HepG2 (cell line): ENCODE results near the gene YWHAH. TPM values are rescaled to one million over a fixed set of nuclear protein-coding genes. Genes with fewer than 3 reads are reported as not detected.

Experiments
- DPF2 ChIP-seq: sonication (generic); formaldehyde crosslinking; IDR thresholded peaks from 2 replicates; pipeline ENCODE4 v1.4.0; 2020; ENCODE audit warnings: mild to moderate bottlenecking, low read depth, missing genetic modification reagents, borderline replicate concordance
- LCORL ChIP-seq, 2 experiments: fragments of 450-650 bp in 1 of 2; sonication (generic) in 1 of 2; formaldehyde crosslinking in 1 of 2; IDR thresholded peaks; 2 replicates each; pipeline versions ENCODE4 v1.5.0 to v1.6.1; 2017 to 2020; ENCODE audit warnings: antibody characterized with exemption in 1 of 2, missing genetic modification reagents in 1 of 2
- SAP130 ChIP-seq: IDR thresholded peaks from 2 replicates; pipeline ENCODE4 v1.6.1; 2016; ENCODE audit warnings: low read depth
- SOX13 ChIP-seq, 3 experiments: fragments of 450-650 bp in 1 of 3; sonication (generic) in 1 of 3; formaldehyde crosslinking in 1 of 3; IDR thresholded peaks in 2 of 3; conservative IDR thresholded peaks in 1 of 3; 2 replicates each; pipeline versions ENCODE4 v1.5.0 to v1.6.1; 2016 to 2020; ENCODE audit warnings: antibody characterized with exemption in 1 of 3, mild to moderate bottlenecking in 1 of 3, missing compliant biosample characterization in 1 of 3, missing genetic modification reagents in 1 of 3, moderate library complexity in 1 of 3
- SOX6 ChIP-seq, 2 experiments: fragments of 450-650 bp in 1 of 2; sonication (generic) in 1 of 2; formaldehyde crosslinking in 1 of 2; IDR thresholded peaks; 2 replicates each; pipeline versions ENCODE4 v1.4.0 to v1.6.1; 2017 to 2020; ENCODE audit warnings: antibody characterized with exemption in 1 of 2, mild to moderate bottlenecking in 1 of 2, missing genetic modification reagents in 1 of 2
- ZNF260 ChIP-seq: sonication (generic); formaldehyde crosslinking; IDR thresholded peaks from 2 replicates; pipeline ENCODE4 v1.4.0; 2020; ENCODE audit warnings: missing genetic modification reagents, low read depth, mild to moderate bottlenecking, borderline replicate concordance
- polyA plus RNA-seq, 8 experiments: library from polyadenylated mRNA; depleted of rRNA in 3 of 8; stranded (reverse) in 7 of 8; unstranded in 1 of 8; fragments of >200 nt; fragmentation: Illumina TruSeq in 4 of 8; extraction: Trizol in 4 of 8; gene quantifications; 2 replicates each; pipeline versions ENCODE4 v1.2.1 to v1.2.3, GENCODE V29; 2011 to 2016; ENCODE audit warnings: low read depth in 4 of 8, missing spikeins in 1 of 8, mixed read lengths in 1 of 8; ENCODE audit not compliant: insufficient read depth in 1 of 8
- total RNA-seq, 5 experiments: library from RNA; depleted of rRNA; stranded (reverse); fragments of >200 nt; fragmentation: Illumina TruSeq; extraction: Trizol; gene quantifications; 2 replicates each; pipeline ENCODE4 v1.2.3, GENCODE V29; 2016; ENCODE audit warnings: low read depth in 1 of 5
- TF ChIP-seq, protein P1 (sequence below): IDR thresholded peaks from 2 replicates; pipeline ENCODE4 v1.4.0; 2020; ENCODE audit warnings: mild to moderate bottlenecking, missing genetic modification reagents
- TF ChIP-seq, protein P2 (sequence below): sonication (generic); IDR thresholded peaks from 2 replicates; pipeline ENCODE4 v1.6.1; 2016; ENCODE audit warnings: low read depth, borderline replicate concordance
- TF ChIP-seq, protein P3 (sequence below): IDR thresholded peaks from 2 replicates; pipeline ENCODE4 v1.6.1; 2016; ENCODE audit warnings: control low read depth
- TF ChIP-seq, protein P4 (sequence below), 2 experiments: IDR thresholded peaks; 2 replicates each; pipeline ENCODE4 v1.6.1; 2011 to 2012; ENCODE audit warnings: low read length in 2 of 2, borderline replicate concordance in 1 of 2, low read depth in 1 of 2, mild to moderate bottlenecking in 1 of 2, moderate library complexity in 1 of 2
- TF ChIP-seq, protein P5 (sequence below): sonication (generic); formaldehyde crosslinking; IDR thresholded peaks from 2 replicates; pipeline ENCODE4 v1.8.0; 2022; ENCODE audit warnings: low read depth, missing genetic modification reagents

Gene YWHAH
- total and polyA plus RNA-seq, 2 of the 13 experiments (the other 11 are each of a cell fraction or from before 2014, with no cell fraction given), result 35.6 to 92.7 TPM

DNA sequence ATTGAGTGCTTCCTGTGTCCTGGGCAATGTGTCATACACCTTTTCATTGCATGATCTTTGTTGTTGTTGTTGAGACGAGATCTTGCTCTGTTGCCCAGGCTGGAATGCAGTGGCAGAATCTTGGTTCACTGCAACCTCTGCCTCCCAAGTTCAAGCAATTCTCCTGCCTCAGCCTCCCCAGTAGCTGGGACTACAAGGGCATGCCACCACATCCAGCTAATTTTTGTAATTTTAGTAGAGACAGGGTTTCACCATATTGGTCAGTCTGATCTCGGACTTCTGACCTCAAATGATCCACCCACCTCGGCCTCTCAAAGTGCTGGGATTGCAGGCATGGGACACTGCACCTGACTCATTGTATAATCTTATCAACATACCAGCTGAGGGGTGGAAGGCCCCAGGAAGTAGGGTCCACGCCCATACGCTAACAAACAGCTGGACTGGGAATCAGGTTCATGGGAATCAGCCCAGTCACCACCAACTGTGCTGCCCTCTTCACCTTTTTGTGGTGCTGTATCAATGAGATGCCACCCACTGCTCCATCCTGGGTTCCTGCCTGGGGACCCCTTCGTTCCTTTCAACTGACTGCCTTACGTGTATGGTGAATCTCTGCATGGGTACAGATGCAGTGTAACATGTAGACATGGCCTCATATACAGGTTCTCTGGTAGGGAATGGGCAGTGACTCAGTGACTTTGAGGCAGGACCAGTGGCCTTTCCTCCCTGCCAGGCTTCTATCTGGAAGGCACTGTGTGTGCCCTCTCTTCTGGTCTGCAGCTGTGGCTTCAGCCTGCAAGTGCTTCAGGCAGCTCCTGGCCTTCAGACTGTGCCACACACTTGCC lies 32.5 kb upstream of the YWHAH start (continued):
- TF ChIP-seq LCORL (IDR thresholded peaks at IDR 0.05) (0 out of 2 replicates have a peak, but pooled peaks have one; percentile 40), LCORL (CRISPR knock-in tag; IDR thresholded peaks at IDR 0.05) (peak; percentile 85), SOX13 (IDR thresholded peaks at IDR 0.05) (0 out of 2 replicates have a peak, but pooled peaks have one; percentile 46), SOX13 (CRISPR knock-in tag; conservative IDR thresholded peaks at IDR 0.05 in 1 of 2, IDR thresholded peaks at IDR 0.05 in 1 of 2) (peak in 1 of 2 experiments; percentile 86; a peak in 2 of 4 replicates), DPF2 (CRISPR knock-in tag) (peak; percentile 33; the same call in 1 of the 2 replicates), SOX6 (IDR thresholded peaks at IDR 0.05) (no peak), SOX6 (CRISPR knock-in tag; IDR thresholded peaks at IDR 0.05) (peak; percentile 90), SAP130 (peak; percentile 90), ZNF260 (CRISPR knock-in tag) (no peak)
- TF ChIP-seq, protein P1, sequence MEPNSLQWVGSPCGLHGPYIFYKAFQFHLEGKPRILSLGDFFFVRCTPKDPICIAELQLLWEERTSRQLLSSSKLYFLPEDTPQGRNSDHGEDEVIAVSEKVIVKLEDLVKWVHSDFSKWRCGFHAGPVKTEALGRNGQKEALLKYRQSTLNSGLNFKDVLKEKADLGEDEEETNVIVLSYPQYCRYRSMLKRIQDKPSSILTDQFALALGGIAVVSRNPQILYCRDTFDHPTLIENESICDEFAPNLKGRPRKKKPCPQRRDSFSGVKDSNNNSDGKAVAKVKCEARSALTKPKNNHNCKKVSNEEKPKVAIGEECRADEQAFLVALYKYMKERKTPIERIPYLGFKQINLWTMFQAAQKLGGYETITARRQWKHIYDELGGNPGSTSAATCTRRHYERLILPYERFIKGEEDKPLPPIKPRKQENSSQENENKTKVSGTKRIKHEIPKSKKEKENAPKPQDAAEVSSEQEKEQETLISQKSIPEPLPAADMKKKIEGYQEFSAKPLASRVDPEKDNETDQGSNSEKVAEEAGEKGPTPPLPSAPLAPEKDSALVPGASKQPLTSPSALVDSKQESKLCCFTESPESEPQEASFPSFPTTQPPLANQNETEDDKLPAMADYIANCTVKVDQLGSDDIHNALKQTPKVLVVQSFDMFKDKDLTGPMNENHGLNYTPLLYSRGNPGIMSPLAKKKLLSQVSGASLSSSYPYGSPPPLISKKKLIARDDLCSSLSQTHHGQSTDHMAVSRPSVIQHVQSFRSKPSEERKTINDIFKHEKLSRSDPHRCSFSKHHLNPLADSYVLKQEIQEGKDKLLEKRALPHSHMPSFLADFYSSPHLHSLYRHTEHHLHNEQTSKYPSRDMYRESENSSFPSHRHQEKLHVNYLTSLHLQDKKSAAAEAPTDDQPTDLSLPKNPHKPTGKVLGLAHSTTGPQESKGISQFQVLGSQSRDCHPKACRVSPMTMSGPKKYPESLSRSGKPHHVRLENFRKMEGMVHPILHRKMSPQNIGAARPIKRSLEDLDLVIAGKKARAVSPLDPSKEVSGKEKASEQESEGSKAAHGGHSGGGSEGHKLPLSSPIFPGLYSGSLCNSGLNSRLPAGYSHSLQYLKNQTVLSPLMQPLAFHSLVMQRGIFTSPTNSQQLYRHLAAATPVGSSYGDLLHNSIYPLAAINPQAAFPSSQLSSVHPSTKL, result peak; percentile 83
- TF ChIP-seq, protein P2, sequence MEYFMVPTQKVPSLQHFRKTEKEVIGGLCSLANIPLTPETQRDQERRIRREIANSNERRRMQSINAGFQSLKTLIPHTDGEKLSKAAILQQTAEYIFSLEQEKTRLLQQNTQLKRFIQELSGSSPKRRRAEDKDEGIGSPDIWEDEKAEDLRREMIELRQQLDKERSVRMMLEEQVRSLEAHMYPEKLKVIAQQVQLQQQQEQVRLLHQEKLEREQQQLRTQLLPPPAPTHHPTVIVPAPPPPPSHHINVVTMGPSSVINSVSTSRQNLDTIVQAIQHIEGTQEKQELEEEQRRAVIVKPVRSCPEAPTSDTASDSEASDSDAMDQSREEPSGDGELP, result peak; percentile 99
- TF ChIP-seq, protein P3, sequence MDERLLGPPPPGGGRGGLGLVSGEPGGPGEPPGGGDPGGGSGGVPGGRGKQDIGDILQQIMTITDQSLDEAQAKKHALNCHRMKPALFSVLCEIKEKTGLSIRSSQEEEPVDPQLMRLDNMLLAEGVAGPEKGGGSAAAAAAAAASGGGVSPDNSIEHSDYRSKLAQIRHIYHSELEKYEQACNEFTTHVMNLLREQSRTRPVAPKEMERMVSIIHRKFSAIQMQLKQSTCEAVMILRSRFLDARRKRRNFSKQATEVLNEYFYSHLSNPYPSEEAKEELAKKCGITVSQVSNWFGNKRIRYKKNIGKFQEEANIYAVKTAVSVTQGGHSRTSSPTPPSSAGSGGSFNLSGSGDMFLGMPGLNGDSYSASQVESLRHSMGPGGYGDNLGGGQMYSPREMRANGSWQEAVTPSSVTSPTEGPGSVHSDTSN (CRISPR knock-in tag), result no peak
- TF ChIP-seq, protein P4, sequence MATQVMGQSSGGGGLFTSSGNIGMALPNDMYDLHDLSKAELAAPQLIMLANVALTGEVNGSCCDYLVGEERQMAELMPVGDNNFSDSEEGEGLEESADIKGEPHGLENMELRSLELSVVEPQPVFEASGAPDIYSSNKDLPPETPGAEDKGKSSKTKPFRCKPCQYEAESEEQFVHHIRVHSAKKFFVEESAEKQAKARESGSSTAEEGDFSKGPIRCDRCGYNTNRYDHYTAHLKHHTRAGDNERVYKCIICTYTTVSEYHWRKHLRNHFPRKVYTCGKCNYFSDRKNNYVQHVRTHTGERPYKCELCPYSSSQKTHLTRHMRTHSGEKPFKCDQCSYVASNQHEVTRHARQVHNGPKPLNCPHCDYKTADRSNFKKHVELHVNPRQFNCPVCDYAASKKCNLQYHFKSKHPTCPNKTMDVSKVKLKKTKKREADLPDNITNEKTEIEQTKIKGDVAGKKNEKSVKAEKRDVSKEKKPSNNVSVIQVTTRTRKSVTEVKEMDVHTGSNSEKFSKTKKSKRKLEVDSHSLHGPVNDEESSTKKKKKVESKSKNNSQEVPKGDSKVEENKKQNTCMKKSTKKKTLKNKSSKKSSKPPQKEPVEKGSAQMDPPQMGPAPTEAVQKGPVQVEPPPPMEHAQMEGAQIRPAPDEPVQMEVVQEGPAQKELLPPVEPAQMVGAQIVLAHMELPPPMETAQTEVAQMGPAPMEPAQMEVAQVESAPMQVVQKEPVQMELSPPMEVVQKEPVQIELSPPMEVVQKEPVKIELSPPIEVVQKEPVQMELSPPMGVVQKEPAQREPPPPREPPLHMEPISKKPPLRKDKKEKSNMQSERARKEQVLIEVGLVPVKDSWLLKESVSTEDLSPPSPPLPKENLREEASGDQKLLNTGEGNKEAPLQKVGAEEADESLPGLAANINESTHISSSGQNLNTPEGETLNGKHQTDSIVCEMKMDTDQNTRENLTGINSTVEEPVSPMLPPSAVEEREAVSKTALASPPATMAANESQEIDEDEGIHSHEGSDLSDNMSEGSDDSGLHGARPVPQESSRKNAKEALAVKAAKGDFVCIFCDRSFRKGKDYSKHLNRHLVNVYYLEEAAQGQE (IDR thresholded peaks at IDR 0.05; ENCODE audit: borderline replicate concordance in 1 of 2, low read depth in 1 of 2, low read length in 2 of 2), result no peak
- TF ChIP-seq, protein P5, sequence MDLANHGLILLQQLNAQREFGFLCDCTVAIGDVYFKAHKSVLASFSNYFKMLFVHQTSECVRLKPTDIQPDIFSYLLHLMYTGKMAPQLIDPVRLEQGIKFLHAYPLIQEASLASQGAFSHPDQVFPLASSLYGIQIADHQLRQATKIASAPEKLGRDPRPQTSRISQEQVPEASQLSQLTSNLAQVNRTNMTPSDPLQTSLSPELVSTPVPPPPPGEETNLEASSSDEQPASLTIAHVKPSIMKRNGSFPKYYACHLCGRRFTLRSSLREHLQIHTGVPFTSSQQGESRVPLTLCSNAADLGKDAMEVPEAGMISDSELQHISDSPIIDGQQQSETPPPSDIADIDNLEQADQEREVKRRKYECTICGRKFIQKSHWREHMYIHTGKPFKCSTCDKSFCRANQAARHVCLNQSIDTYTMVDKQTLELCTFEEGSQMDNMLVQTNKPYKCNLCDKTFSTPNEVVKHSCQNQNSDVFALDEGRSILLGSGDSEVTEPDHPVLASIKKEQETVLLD (CRISPR knock-in tag), result no peak
